ENCODE data around the gene ZNF431. TPM values are rescaled to one million over a fixed set of nuclear protein-coding genes. Genes with fewer than 3 reads are reported as not detected.

The ZNF431 gene
- total and polyA plus RNA-seq, 9 of the 15 experiments (the other 6 are each of a cell fraction or from before 2014, with no cell fraction given), result 3.3 to 24.8 (median 13.5) TPM

DNA sequence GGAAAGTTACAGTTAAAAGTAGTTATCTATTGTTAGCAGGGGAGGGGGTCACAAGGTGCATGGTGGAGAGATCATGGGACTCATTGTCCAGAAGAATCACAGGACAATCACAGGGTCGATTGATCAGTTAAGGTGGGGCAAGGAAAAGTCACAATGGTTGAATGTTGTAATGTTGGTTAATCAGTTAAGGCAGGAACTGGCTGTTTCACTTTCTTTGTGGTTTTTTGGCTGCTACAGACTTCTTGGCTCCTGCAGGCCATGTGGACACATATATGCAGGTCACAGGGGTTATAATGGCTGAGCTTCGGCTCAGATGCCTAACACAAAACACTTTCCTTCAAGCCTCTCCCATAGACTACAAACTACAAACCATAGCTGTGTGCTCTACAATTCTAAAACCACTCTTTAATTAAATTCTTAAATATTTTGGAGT lies 6.9 kb upstream of the ZNF431 start (continued):
- TF ChIP-seq ZNF324 (CRISPR knock-in tag; IDR thresholded peaks at IDR 0.05) (no peak), NR4A1 (CRISPR knock-in tag; IDR thresholded peaks at IDR 0.05) (no peak), NR4A1 (tag; IDR thresholded peaks at IDR 0.05) (peak; percentile 75; the same call in 1 of the 2 replicates), U2AF2 (optimal IDR thresholded peaks at IDR 0.05; ENCODE audit: low read depth, low read length) (no peak), TCFL5 (CRISPR knock-in tag; conservative IDR thresholded peaks at IDR 0.05) (peak; percentile 62; the same call in 1 of the 2 replicates), MCM2 (IDR thresholded peaks at IDR 0.05; ENCODE audit: low read depth) (no peak), SIN3A (IDR thresholded peaks at IDR 0.05; ENCODE audit: borderline replicate concordance in 2 of 2, control insufficient read depth in 1 of 2, low read depth in 2 of 2, low read length in 2 of 2) (no peak), NONO (IDR thresholded peaks at IDR 0.05; ENCODE audit: low read depth in 2 of 2, low read length in 1 of 2) (no peak), STAG1 (CRISPR knock-in tag; IDR thresholded peaks at IDR 0.05; ENCODE audit: borderline replicate concordance) (no peak), CREB1 (IDR thresholded peaks at IDR 0.05) (no peak), CREB1 (CRISPR knock-in tag; IDR thresholded peaks at IDR 0.05) (no peak), LEF1 (IDR thresholded peaks at IDR 0.05) (no peak), ZFP1 (CRISPR knock-in tag; IDR thresholded peaks at IDR 0.05) (no peak), ZNF347 (CRISPR knock-in tag; IDR thresholded peaks at IDR 0.05; ENCODE audit: low read depth) (no peak), TAF9B (IDR thresholded peaks at IDR 0.05; ENCODE audit: partially characterized antibody) (no peak), SOX6 (IDR thresholded peaks at IDR 0.05) (peak; percentile 75; the same call in 1 of the 2 replicates), RBM22 (IDR thresholded peaks at IDR 0.05; ENCODE audit: low read depth, low read length, poor library complexity, severe bottlenecking) (no peak)
- TF ChIP-seq, protein P1, sequence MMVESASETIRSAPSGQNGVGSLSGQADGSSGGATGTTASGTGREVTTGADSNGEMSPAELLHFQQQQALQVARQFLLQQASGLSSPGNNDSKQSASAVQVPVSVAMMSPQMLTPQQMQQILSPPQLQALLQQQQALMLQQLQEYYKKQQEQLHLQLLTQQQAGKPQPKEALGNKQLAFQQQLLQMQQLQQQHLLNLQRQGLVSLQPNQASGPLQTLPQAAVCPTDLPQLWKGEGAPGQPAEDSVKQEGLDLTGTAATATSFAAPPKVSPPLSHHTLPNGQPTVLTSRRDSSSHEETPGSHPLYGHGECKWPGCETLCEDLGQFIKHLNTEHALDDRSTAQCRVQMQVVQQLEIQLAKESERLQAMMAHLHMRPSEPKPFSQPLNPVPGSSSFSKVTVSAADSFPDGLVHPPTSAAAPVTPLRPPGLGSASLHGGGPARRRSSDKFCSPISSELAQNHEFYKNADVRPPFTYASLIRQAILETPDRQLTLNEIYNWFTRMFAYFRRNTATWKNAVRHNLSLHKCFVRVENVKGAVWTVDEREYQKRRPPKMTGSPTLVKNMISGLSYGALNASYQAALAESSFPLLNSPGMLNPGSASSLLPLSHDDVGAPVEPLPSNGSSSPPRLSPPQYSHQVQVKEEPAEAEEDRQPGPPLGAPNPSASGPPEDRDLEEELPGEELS (CRISPR knock-in tag; IDR thresholded peaks at IDR 0.05; ENCODE audit: borderline replicate concordance), result no peak
- TF ChIP-seq, protein P2, sequence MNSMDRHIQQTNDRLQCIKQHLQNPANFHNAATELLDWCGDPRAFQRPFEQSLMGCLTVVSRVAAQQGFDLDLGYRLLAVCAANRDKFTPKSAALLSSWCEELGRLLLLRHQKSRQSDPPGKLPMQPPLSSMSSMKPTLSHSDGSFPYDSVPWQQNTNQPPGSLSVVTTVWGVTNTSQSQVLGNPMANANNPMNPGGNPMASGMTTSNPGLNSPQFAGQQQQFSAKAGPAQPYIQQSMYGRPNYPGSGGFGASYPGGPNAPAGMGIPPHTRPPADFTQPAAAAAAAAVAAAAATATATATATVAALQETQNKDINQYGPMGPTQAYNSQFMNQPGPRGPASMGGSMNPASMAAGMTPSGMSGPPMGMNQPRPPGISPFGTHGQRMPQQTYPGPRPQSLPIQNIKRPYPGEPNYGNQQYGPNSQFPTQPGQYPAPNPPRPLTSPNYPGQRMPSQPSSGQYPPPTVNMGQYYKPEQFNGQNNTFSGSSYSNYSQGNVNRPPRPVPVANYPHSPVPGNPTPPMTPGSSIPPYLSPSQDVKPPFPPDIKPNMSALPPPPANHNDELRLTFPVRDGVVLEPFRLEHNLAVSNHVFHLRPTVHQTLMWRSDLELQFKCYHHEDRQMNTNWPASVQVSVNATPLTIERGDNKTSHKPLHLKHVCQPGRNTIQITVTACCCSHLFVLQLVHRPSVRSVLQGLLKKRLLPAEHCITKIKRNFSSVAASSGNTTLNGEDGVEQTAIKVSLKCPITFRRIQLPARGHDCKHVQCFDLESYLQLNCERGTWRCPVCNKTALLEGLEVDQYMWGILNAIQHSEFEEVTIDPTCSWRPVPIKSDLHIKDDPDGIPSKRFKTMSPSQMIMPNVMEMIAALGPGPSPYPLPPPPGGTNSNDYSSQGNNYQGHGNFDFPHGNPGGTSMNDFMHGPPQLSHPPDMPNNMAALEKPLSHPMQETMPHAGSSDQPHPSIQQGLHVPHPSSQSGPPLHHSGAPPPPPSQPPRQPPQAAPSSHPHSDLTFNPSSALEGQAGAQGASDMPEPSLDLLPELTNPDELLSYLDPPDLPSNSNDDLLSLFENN (IDR thresholded peaks at IDR 0.05; ENCODE audit: low read depth in 2 of 2, low read length in 2 of 2), result no peak
- TF ChIP-seq, protein P3, sequence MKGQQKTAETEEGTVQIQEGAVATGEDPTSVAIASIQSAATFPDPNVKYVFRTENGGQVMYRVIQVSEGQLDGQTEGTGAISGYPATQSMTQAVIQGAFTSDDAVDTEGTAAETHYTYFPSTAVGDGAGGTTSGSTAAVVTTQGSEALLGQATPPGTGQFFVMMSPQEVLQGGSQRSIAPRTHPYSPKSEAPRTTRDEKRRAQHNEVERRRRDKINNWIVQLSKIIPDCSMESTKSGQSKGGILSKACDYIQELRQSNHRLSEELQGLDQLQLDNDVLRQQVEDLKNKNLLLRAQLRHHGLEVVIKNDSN (CRISPR knock-in tag; IDR thresholded peaks at IDR 0.05), result no peak
- TF ChIP-seq, protein P4, sequence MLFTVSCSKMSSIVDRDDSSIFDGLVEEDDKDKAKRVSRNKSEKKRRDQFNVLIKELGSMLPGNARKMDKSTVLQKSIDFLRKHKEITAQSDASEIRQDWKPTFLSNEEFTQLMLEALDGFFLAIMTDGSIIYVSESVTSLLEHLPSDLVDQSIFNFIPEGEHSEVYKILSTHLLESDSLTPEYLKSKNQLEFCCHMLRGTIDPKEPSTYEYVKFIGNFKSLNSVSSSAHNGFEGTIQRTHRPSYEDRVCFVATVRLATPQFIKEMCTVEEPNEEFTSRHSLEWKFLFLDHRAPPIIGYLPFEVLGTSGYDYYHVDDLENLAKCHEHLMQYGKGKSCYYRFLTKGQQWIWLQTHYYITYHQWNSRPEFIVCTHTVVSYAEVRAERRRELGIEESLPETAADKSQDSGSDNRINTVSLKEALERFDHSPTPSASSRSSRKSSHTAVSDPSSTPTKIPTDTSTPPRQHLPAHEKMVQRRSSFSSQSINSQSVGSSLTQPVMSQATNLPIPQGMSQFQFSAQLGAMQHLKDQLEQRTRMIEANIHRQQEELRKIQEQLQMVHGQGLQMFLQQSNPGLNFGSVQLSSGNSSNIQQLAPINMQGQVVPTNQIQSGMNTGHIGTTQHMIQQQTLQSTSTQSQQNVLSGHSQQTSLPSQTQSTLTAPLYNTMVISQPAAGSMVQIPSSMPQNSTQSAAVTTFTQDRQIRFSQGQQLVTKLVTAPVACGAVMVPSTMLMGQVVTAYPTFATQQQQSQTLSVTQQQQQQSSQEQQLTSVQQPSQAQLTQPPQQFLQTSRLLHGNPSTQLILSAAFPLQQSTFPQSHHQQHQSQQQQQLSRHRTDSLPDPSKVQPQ (CRISPR knock-in tag; IDR thresholded peaks at IDR 0.05; ENCODE audit: borderline replicate concordance), result no peak
